KBM-7 (cell line): ENCODE measurements around the gene RIN2.
"Not testable (repeated sequence)": the region's sequence is repeated elsewhere in the genome, so short reads cannot be mapped to it uniquely, and the experiment has no call there.

ENCODE experiments used
- DNase-seq: peaks from one replicate; pipeline ENCODE4 v3.0.0-alpha.2; 2015
- in situ Hi-C: fragments of 300-500 bp; cut with MboI; formaldehyde crosslinking; loops from 2 replicates; pipeline ENCODE4 v1.14.3; 2020; ENCODE audit warnings: low sequenced_read_pairs, low pct_unique_long_range_greater_than_20kb, mixed read lengths

The RIN2 gene

GRCh38 chr20:19782669-19783068 lies 24.6 kb downstream of the RIN2 start:
- no peak for DNase-seq
- in situ Hi-C loops, result no loop called here

GRCh38 chr20:19783966-19784401 lies 25.9 kb downstream of the RIN2 start:
- no peak for DNase-seq
- in situ Hi-C loops, result no loop called here

DNA sequence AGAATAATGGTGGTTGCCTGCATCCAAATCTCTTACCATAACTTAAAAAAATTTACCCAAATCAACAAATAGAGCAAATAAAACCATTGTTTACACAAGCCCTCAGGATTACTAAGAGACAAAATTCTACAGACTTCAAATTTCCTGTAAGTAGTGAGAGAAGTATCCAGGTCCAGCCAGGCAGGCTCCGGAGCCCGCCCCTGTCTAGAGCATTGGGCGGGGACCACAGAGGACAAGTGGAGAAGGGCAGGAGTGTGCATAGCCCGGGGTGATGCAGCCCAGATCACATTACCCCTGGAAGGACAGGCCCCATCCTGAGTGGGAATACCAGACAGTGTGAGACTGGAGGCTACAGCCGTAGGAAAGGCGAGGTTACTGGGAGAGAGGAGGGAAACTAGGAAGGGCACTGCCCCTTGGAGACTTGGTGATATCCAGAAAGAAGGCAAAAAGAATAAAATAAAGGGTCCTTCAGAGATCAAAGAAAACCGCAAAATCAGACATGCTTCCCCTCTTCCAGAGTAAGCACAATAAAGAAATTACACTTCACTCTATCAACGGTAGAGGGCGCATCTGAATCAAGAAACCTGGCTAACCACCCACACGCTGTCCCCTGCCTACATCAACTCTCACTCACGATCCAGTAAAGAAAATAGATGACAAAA lies 26.6 kb downstream of the RIN2 start:
- DNase-seq, result peak; percentile 81
- in situ Hi-C loops, result no loop called here

- DNase-seq, result no peak
Measured at GRCh38 chr20:19785173-19785982, 27.3 kb downstream of the RIN2 start.

GRCh38 chr20:19785983-19786285 lies 27.9 kb downstream of the RIN2 start:
- no peak for DNase-seq
- in situ Hi-C loops, result no loop called here

More at GRCh38 chr20:19785173-19785982, 27.3 kb downstream of the RIN2 start:
- in situ Hi-C loops, result no loop called here

DNA sequence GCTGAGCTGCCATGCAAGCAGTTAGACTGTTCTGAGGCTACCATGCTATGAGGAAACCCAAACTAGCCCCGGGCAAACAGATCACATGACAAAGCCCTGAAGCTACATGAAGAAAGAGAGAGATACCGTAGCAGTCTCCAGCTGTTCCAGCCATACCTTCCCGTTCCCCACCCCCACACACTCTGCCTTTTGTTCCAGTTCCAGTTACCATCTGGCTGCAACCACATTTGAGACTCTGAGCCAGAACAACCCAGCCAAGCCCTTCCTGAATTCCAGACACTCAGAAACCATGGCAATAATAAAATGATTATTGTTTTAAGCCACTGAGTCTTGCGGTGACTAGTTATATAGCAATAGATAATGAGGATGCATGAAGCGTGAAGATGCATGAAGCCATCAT lies 28.3 kb downstream of the RIN2 start:
- in situ Hi-C loops, result no loop called here
- DNase-seq, result peak; percentile 12

DNA sequence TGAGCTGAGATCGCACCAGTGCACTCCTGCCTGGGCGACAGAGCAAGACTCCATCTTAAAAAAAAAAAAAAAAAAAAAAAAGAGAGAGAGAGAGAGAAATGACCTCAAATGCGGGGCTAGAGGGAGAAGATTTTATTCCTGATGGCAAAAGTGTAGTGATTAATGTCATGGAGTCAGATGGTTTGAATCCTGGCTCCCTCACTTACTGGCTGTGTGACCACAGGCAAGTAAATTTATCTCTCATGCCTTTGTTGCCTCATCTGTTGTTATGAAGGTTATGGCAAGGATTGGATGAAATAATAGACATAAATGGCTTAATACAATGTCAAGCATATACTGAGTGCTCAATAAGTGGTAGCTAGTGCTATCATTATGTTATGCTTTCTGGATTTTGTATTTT lies 29.3 kb downstream of the RIN2 start:
- in situ Hi-C loops, result no loop called here
- DNase-seq, result no peak

DNA sequence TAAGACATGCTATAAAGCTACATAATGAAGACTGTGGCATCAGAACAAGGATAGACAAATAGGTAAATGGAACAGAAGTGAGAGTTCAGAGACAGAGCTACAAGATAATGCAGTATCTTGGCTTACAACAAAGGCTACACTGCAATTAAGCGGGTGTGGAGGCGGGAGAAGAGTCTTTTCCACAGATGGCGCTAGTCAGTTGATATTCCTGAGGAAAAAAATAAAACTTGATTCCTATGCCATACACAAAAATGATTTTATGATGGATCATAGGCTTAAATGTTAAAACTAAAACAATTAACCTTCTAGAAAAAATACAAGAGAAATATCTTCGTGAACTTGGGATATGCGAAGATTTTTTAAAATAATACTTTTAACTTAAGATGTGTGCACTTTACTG lies 31.0 kb downstream of the RIN2 start:
- no peak for DNase-seq
- in situ Hi-C loops, result no loop called here

GRCh38 chr20:19789446-19789845 lies 31.4 kb downstream of the RIN2 start:
- DNase-seq, result no peak
- in situ Hi-C loops, result no loop called here

DNA sequence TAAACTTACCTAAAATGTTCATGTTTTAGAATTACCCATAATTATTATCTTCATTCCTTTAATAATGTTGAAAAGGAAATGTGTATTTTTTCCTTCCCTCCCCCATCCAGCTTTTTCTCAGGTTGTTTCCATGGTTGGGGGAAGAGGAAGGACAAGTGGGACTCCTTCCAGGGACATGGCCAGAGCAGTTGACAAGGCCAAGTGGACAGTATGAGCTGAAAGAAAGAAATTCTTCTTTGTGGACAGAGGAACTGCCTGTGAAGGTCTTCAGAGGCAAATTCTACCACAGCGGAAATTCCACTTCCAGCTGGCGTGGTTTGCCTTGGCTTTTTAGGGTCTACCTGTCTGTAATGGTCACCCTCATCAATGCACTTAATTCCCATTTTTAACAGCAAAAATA lies 33.8 kb downstream of the RIN2 start:
- in situ Hi-C loops, result no loop called here

DNA sequence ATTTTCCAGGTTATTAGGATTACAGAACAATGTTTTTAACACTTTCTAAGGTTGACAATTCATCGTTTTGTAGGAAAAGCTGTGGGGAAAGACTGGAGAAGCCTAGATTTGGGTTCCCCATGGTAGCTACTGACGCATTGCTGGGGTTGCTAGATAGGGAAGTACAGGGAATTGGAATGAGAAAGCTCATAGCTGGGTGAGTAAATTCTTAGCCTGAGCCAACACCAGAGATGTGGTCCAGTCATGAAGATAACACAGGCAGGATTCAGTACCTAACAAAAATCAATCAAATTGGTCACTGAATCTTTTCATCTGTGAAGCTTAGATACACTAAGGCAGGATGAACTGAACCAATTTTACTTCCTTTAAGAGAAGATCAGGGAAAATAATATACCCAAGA lies 35.7 kb downstream of the RIN2 start:
- in situ Hi-C loops, result no loop called here
- no peak for DNase-seq

More for the DNA sequence above, 33.8 kb downstream of the RIN2 start:
- DNase-seq, result no peak

DNA sequence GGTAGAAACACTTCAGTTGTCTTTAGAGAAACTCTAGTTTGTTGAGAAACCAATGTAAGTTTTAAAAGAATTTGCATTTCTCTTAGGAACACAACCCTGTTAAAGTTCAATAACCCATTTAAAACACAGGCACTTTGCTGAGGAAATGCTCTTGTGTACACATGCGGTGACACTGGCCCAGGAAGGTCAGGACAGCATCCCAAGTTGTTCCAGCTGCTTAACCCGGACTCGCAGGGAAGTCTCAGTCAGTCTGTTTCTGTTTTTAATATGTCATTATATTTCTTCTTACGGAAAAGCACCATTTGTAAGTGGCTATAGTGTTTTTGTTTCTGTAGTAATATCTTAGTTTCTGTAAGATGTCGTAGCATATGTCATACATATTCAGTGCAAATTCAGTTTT lies 36.9 kb downstream of the RIN2 start:
- in situ Hi-C loops, result no loop called here
- DNase-seq, result no peak

- no peak for DNase-seq
- in situ Hi-C loops, result no loop called here
Measured at GRCh38 chr20:19799325-19799724, 41.3 kb downstream of the RIN2 start.

- in situ Hi-C loops, result no loop called here
- DNase-seq, result no peak
Measured at GRCh38 chr20:19802099-19802491, 44.0 kb downstream of the RIN2 start.

GRCh38 chr20:19802492-19803158 lies 44.6 kb downstream of the RIN2 start:
- in situ Hi-C loops, result no loop called here

GRCh38 chr20:19806276-19806675 lies 48.2 kb downstream of the RIN2 start:
- DNase-seq, in situ Hi-C loops: not testable (repeated sequence)

More at GRCh38 chr20:19802492-19803158, 44.6 kb downstream of the RIN2 start:
- DNase-seq, result peak; percentile 10

DNA sequence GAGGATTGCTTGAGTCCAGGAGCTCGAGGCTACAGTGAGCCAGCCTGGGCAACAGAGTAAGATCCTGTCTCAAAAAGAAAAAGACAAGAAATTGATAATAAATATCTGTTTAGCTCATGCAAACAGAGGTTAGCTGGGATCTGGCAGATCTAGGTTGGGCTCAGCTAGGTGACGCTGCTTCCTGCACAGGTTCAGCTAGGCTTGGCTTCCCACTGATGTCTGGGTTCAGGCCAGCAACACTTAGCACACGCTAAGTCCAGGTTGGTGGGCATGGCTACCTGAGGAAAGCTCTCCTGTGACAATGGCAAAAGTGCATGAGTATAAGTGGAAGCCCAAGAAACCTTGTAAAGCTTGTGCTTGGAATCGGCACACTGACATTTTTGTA lies 48.7 kb downstream of the RIN2 start:
- in situ Hi-C loops, result no loop called here
- no peak for DNase-seq

DNA sequence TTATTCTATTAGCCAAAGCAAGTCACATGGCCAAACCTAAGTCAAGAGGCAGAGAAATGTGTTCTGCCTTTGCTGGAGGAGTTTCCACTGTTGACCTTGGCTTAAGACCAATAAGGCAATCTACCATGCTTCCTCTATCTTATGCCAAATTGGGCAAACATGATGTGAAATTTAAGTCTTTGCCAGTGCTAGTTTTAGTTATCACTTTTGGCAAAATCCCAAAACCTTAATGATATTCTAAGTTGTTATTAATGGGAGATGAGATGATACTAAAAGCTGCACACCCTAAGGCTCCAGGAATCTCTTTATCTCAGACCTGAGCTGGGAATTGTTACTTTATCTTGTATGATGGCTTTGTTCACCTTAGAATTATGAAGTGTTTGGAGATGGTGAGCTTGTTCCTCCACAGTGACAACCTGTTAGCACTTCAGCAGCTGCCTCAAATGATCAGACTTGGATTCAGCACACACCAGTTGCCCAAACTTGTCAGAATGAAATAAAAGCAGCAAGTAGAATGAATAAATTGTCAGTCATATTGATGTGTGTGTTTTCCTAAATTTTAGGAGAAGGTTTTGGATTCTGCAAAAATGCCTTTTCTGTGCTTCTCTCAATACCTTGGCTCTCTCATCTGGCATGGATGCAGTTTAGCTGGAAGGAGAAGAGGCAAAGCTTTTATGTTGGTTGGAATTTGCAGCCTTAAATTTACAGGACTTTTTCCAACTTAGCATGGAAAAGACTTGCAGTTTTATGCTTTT lies 49.3 kb downstream of the RIN2 start:
- peak; percentile 17 for DNase-seq
- in situ Hi-C loops, result no loop called here
